GM10248 (cell line): Measurements from ENCODE around the gene AOC2.

Experiments
- CTCF ChIA-PET: fragments of 300-600 bp; sonication (Branson Sonifier 250); formaldehyde crosslinking; extraction: SDS; loops from one replicate; lab custom pipeline; 2021; ENCODE audit warnings: antibody characterized with exemption; lab: Yijun Ruan, JAX
- POLR2A ChIA-PET: fragments of 350-650 bp; sonication (Branson Sonifier 250); formaldehyde crosslinking; extraction: SDS; loops from one replicate; lab custom pipeline; 2020; ENCODE audit warnings: antibody characterized with exemption; lab: Yijun Ruan, JAX
- DNase-seq: peaks from one replicate; pipeline ENCODE4 v3.0.0; 2012; ENCODE audit errors: extremely low spot score
- TF ChIP-seq, protein P1 (sequence below): IDR thresholded peaks from 2 replicates; pipeline ENCODE4 v1.5.1; 2012; ENCODE audit warnings: mild to moderate bottlenecking, low read depth; ENCODE audit errors: extremely low read depth, missing control alignments, control extremely low read depth

AOC2 gene

DNA sequence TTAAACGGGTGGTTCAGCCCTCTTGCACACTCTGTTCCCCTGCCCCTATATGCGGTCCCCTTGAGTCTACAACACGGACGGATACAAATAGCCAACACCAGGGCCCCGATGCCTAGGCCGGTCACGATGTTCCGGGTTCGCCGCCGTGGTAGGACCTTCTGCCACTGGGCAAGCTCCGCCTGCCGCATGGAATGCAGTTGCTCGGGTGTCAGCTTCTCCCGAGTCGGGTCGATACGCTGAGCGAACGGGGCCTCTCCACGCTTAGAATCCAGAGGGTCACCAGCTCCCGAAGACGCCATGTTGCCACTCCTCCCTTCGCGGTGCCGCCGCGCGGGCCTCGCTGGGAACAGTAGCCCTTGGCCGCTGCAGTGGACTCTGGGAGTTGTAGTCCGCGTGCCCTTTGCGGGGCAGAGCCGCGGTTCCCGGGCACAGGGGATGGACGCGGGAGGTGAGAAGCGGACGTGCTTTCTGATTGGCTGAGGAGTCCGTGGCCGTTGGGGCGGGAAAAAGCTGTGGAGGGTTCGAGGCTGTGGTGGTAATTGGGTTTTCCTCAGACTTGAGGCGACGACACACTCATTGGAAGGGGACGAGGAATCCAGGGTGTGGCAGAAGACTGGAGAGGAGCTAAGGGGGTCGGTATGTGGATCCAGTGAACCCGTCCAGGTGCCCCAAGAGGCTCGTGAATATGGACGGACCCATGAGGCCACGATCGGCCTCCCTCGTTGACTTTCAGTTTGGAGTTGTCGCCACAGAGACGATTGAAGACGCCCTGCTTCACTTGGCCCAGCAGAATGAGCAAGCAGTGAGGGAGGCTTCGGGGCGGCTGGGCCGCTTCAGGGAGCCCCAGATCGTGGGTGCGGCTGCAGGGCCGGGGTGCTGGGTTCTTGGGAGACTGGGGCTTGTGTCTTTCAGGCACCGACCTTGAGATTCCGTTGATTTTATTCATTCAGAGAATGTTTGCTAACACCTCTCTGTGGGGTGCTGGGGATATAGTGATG lies 45.7 kb upstream of the AOC2 start, which contains the start of the genes CNTD1 and COA3:
TSS of gene CNTD1 (plus strand) at position 479 of the 998 bp plus-strand sequence. CDS start at position 686, 207 bp downstream.
TSS of gene COA3 (minus strand) at position 322 of the 998 bp plus-strand sequence. CDS start at position 299, 23 bp downstream.
- ChIA-PET POLR2A (interaction anchor here (0.5 to 0.6 kb wide), 2 partner anchors 9 to 518 kb away, joined by 6 to 10 read pairs; no protein-coding TSS in a partner anchor), CTCF (interaction anchor here (0.8 to 2.1 kb wide), 9 partner anchors 12 to 536 kb away, joined by 3 to 7 read pairs (median 3); partner anchors contain the start of gene BECN1)
- TF ChIP-seq, protein P1, sequence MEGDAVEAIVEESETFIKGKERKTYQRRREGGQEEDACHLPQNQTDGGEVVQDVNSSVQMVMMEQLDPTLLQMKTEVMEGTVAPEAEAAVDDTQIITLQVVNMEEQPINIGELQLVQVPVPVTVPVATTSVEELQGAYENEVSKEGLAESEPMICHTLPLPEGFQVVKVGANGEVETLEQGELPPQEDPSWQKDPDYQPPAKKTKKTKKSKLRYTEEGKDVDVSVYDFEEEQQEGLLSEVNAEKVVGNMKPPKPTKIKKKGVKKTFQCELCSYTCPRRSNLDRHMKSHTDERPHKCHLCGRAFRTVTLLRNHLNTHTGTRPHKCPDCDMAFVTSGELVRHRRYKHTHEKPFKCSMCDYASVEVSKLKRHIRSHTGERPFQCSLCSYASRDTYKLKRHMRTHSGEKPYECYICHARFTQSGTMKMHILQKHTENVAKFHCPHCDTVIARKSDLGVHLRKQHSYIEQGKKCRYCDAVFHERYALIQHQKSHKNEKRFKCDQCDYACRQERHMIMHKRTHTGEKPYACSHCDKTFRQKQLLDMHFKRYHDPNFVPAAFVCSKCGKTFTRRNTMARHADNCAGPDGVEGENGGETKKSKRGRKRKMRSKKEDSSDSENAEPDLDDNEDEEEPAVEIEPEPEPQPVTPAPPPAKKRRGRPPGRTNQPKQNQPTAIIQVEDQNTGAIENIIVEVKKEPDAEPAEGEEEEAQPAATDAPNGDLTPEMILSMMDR, result no peak
- DNase-seq, result peak; percentile 94

DNA sequence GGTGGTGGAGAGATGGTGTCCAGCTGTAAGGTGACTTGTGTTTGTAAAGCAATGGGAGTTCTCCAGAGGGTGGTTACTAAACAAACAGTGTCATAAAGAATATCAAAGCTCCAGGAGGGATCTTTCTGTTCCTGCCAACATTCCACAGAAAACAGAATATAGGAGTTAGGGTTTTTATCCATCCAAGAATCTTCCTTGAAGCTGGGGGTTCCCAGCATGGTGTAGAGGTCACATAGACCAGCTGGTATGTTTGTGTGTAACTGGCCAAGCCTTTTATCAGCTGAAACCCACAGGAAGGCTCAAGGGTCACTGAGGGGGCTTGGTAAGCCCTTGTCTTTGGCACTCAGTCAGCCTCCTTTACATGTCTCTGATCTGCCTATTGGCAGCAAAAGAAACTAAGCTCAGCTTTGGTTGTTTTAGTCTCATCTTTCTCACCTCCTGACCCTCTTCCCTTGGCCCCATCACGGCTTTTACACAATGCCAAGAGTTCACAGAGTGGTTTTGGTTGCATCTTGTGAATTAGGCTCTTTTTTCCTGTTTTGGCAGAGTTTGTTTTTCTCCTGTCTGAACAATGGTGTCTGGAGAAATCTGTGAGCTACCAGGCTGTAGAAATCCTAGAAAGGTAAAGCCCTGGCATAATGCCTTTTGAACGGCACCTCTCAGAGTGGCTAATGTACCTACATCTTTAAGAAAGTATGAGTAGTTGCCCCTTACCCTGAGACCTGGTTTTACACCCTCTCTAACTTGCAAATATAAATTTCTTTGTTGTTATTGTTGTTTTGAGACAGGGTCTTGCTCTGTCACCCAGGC lies 41.1 kb upstream of the AOC2 start:
- CTCF ChIA-PET, result interaction anchor here (1.1 to 2.5 kb wide), 5 partner anchors 11 to 285 kb away, joined by 3 to 9 read pairs (median 8); partner anchors contain the start of gene BECN1
- TF ChIP-seq, protein P1, result no peak
- POLR2A ChIA-PET, result interaction anchor here (0.5 kb wide), 1 partner anchor 513 kb away, joined by 11 read pairs; no protein-coding TSS in a partner anchor
- no peak for DNase-seq

DNA sequence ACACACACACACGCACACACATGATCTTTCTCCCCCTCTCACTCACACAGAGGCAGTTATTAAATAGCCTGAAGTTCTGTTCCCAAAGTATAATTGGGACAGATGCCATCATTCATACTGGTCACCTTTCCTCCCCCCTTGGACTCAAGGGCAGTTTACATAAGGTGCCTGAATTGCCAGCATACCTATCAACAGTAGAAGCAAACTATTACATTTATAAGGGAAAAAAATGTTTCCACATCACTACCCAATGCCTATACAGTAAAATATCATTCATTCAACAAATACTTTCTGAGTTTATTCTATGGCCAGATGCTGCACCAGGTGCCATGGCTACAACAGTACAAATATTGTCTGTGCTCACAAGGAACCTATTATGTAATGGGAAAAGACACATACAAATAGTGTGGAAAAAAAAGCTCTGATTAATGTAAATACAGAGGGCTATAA lies 39.4 kb upstream of the AOC2 start:
- CTCF ChIA-PET, result interaction anchor here (0.7 to 4.8 kb wide), 3 partner anchors 11 to 19 kb away, joined by 3 to 37 read pairs (median 7); partner anchors contain the start of gene BECN1
- POLR2A ChIA-PET, result no interaction called here
- no peak for DNase-seq
- TF ChIP-seq, protein P1, result no peak

DNA sequence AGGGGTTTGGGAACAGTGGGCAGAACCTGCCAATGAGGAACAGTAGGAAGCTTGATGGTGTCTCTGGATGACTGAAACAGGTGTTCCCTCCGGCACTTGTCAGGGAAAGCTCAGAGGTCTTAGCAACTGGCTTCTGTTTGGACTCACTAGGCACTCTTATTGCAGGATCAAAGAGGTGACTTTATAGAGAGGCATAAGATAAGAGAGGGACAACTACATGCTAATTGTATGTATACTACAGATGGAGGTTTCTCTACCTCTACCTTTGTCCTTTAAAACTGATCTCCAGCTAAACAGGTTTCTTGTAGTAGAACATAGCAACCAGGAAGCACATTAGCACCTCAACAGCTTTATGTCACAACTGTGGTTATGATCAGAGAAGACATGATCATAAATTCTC lies 38.1 kb upstream of the AOC2 start:
- TF ChIP-seq, protein P1, result no peak
- CTCF ChIA-PET, result interaction anchor here (1.1 to 4.8 kb wide), 4 partner anchors 13 to 34 kb away, joined by 3 to 37 read pairs (median 5); partner anchors contain the start of gene BECN1
- no peak for DNase-seq
- POLR2A ChIA-PET, result interaction anchor here (0.7 kb wide), 2 partner anchors 14 to 229 kb away, joined by 3 to 5 read pairs; partner anchors contain the start of gene PSMC3IP

DNA sequence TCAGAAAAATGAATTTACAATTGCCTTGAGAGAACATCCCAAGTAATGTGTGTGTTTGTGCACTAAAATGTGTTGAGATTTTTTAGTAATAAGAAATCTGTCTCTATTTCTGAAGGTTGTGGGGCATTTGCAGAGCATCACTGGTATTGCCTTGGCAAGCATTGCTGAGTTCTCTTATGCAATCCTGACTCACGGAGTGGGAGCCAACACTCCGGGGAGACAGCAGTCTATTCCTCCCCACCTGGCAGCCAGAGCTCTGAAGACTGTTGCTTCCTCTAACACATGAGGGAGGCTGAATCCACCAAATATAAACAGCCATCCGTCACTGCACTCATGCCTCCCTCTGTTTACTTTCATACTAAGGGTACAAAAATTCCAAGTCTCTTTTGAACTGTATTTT lies 35.1 kb upstream of the AOC2 start:
- DNase-seq, result no peak
- CTCF ChIA-PET, result interaction anchor here (1.2 to 3.0 kb wide), 5 partner anchors 11 to 28 kb away, joined by 3 to 19 read pairs (median 8); partner anchors contain the start of genes BECN1 and WNK4

More for the DNA sequence above, 35.1 kb upstream of the AOC2 start:
- POLR2A ChIA-PET, result no interaction called here
- TF ChIP-seq, protein P1, result no peak
